H9 (cell line): ENCODE data around the gene LSM11. TPM values are rescaled to one million over a fixed set of nuclear protein-coding genes. Genes with fewer than 3 reads are reported as not detected.

Experiments
- DNase-seq: peaks from one replicate; pipeline ENCODE4 v3.0.0-alpha.2; 2017
- H2AFZ ChIP-seq: one replicate; pipeline ENCODE4 v1.6.1; 2013; ENCODE audit warnings: mild to moderate bottlenecking, low read length, control low read depth, moderate library complexity
- H2AK5ac ChIP-seq: 2 replicates; pipeline ENCODE4 v1.6.1; 2013; ENCODE audit warnings: low read length, control low read depth, mixed read lengths; ENCODE audit not compliant: insufficient read length
- H2BK120ac ChIP-seq: one replicate; pipeline ENCODE4 v1.6.1; 2013; ENCODE audit warnings: low read depth, mild to moderate bottlenecking, low read length, control low read depth, inconsistent platforms; ENCODE audit not compliant: poor library complexity, severe bottlenecking
- H2BK12ac ChIP-seq: 2 replicates; pipeline ENCODE4 v1.6.1; 2013; ENCODE audit warnings: low read length, control low read depth, mixed read lengths, low read depth; ENCODE audit not compliant: insufficient read length
- H2BK15ac ChIP-seq: 2 replicates; pipeline ENCODE4 v1.6.1; 2013; ENCODE audit warnings: low read depth, low read length, control low read depth
- H2BK20ac ChIP-seq: one replicate; pipeline ENCODE4 v1.6.1; 2013; ENCODE audit warnings: low read depth, mild to moderate bottlenecking, low read length, control low read depth, inconsistent platforms; ENCODE audit not compliant: poor library complexity, severe bottlenecking
- H2BK5ac ChIP-seq: 2 replicates; pipeline ENCODE4 v1.6.1; 2013; ENCODE audit warnings: low read length, control low read depth, mixed read lengths; ENCODE audit not compliant: insufficient read length
- H3K14ac ChIP-seq: 2 replicates; pipeline ENCODE4 v1.6.1; 2013; ENCODE audit warnings: low read length, control low read depth; ENCODE audit not compliant: insufficient read depth
- H3K18ac ChIP-seq: 2 replicates; pipeline ENCODE4 v1.6.1; 2013; ENCODE audit warnings: low read depth, mild to moderate bottlenecking, mixed read lengths, low read length, control low read depth; ENCODE audit not compliant: insufficient read length
- H3K23ac ChIP-seq: 2 replicates; pipeline ENCODE4 v1.6.1; 2013; ENCODE audit warnings: low read length, control low read depth, mixed read lengths, low read depth; ENCODE audit not compliant: insufficient read length
- H3K23me2 ChIP-seq: 2 replicates; pipeline ENCODE4 v1.6.1; 2013; ENCODE audit warnings: low read depth, mild to moderate bottlenecking, mixed read lengths, low read length, control low read depth; ENCODE audit not compliant: insufficient read length, poor library complexity, severe bottlenecking
- H3K27ac ChIP-seq: 2 replicates; pipeline ENCODE4 v1.5.1; 2013; ENCODE audit warnings: low read length, control low read depth, mixed read lengths, low read depth; ENCODE audit not compliant: insufficient read length
- H3K27me3 ChIP-seq: 2 replicates; pipeline ENCODE4 v1.6.1; 2013; ENCODE audit warnings: low read length, control low read depth, inconsistent platforms; ENCODE audit not compliant: insufficient read depth
- H3K4ac ChIP-seq: 2 replicates; pipeline ENCODE4 v1.6.1; 2013; ENCODE audit warnings: low read depth, mild to moderate bottlenecking, control low read depth, inconsistent platforms, low read length, moderate library complexity
- H3K4me1 ChIP-seq: 2 replicates; pipeline ENCODE4 v1.6.1; 2013; ENCODE audit warnings: low read length, control low read depth, inconsistent platforms; ENCODE audit not compliant: insufficient read depth
- H3K4me2 ChIP-seq: 2 replicates; pipeline ENCODE4 v1.6.1; 2013; ENCODE audit warnings: low read length, control low read depth, mixed read lengths; ENCODE audit not compliant: insufficient read length, insufficient read depth
- H3K56ac ChIP-seq: 2 replicates; pipeline ENCODE4 v1.6.1; 2013; ENCODE audit warnings: low read depth, mild to moderate bottlenecking, mixed read lengths, low read length, control low read depth; ENCODE audit not compliant: insufficient read length
- H3K79me1 ChIP-seq: 2 replicates; pipeline ENCODE4 v1.6.1; 2013; ENCODE audit warnings: low read depth, mild to moderate bottlenecking, moderate library complexity, low read length, control low read depth, inconsistent platforms; ENCODE audit not compliant: insufficient read depth, poor library complexity, severe bottlenecking
- H3K79me2 ChIP-seq: 2 replicates; pipeline ENCODE4 v1.6.1; 2013; ENCODE audit warnings: low read length, control low read depth, inconsistent platforms; ENCODE audit not compliant: insufficient read depth
- H3K9ac ChIP-seq: 2 replicates; pipeline ENCODE4 v1.6.1; 2013; ENCODE audit warnings: low read length, control low read depth, mixed read lengths; ENCODE audit not compliant: insufficient read length; ENCODE audit errors: extremely low read depth
- H3K9me3 ChIP-seq: one replicate; pipeline ENCODE4 v1.6.1; 2013; ENCODE audit warnings: low read depth, low read length, inconsistent platforms; ENCODE audit not compliant: control insufficient read depth
- H3T11ph ChIP-seq: one replicate; pipeline ENCODE4 v1.6.1; 2013; ENCODE audit warnings: mild to moderate bottlenecking, low read length, control low read depth, inconsistent platforms
- H4K20me1 ChIP-seq: one replicate; pipeline ENCODE4 v1.6.1; 2013; ENCODE audit not compliant: control insufficient read depth, insufficient read length, insufficient read depth
- H4K5ac ChIP-seq: 2 replicates; pipeline ENCODE4 v1.6.1; 2013; ENCODE audit warnings: low read depth, mild to moderate bottlenecking, mixed read lengths, low read length, control low read depth; ENCODE audit not compliant: insufficient read length
- H4K8ac ChIP-seq: replicated peaks from 2 replicates; pipeline ENCODE4 v1.6.1; 2013; ENCODE audit warnings: low read length, control low read depth, mixed read lengths, low read depth; ENCODE audit not compliant: insufficient read length
- H4K91ac ChIP-seq: 2 replicates; pipeline ENCODE4 v1.6.1; 2013; ENCODE audit warnings: low read depth, mild to moderate bottlenecking, moderate library complexity, mixed read lengths, low read length, control low read depth; ENCODE audit not compliant: insufficient read length
- H3K27ac Mint-ChIP-seq, 3 experiments: 2 replicates in 2 of 3; 3 replicates in 1 of 3; pipeline ENCODE4 v1.8.0; 2020 to 2021; ENCODE audit warnings: mixed read lengths in 3 of 3, mild to moderate bottlenecking in 1 of 3, moderate library complexity in 1 of 3
- H3K27me3 Mint-ChIP-seq: 2 replicates; pipeline ENCODE4 v1.8.0; 2021; ENCODE audit warnings: low read depth, mild to moderate bottlenecking, moderate library complexity, mixed read lengths
- H3K36me3 Mint-ChIP-seq, 3 experiments: 2 replicates in 2 of 3; 3 replicates in 1 of 3; pipeline ENCODE4 v1.8.0; 2020 to 2021; ENCODE audit warnings: low read depth in 3 of 3, mixed read lengths in 3 of 3; ENCODE audit not compliant: insufficient read depth in 1 of 3
- H3K4me1 Mint-ChIP-seq, 2 experiments: 2 replicates each; pipeline ENCODE4 v1.8.0; 2020; ENCODE audit warnings: mixed read lengths in 2 of 2
- H3K4me3 Mint-ChIP-seq, 2 experiments: 2 replicates in 1 of 2; 3 replicates in 1 of 2; pipeline ENCODE4 v1.8.0; 2020 to 2021; ENCODE audit warnings: mild to moderate bottlenecking in 2 of 2, mixed read lengths in 2 of 2, moderate library complexity in 1 of 2
- H3K9me3 Mint-ChIP-seq, 2 experiments: 2 replicates in 1 of 2; 3 replicates in 1 of 2; pipeline ENCODE4 v1.8.0; 2020; ENCODE audit warnings: mild to moderate bottlenecking in 2 of 2, mixed read lengths in 2 of 2, moderate library complexity in 1 of 2
- CTCF ChIP-seq: fragments of 200-600 bp; sonication (generic); conservative IDR thresholded peaks from 3 replicates; pipeline ENCODE4 v1.8.0; 2021; ENCODE audit warnings: antibody characterized with exemption, mild to moderate bottlenecking
- total RNA-seq: library from RNA; stranded (reverse); gene quantifications from 2 replicates; pipeline ENCODE4 v1.2.1, GENCODE V29; 2021

Gene LSM11
- total RNA-seq, 1 experiment from 2014 or later: 4.7 TPM

DNA sequence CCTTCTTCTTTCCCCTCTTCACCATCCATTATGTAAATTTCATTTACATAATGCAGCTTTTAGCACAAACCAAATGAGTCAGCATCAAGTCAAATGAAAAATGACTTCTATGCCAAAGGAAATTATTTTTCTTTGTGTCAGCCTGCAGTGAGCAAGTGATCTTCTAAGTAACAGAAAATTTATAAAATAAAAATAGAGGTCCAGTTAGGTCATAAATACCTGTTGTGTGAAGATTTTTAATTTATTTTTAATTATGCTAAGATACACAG lies 29.0 kb upstream of the LSM11 start:
- no peaks in the 10 kb centered on the region for H3K27me3 Mint-ChIP-seq

More for the DNA sequence above, 29.0 kb upstream of the LSM11 start:
- Histone ChIP-seq H3K4me2 (no peak overlapping the region), H2AFZ (no peak overlapping the region), H3K56ac (no peak overlapping the region), H3K27me3 (no peaks in the 10 kb centered on the region), H2BK5ac (no peak overlapping the region), H4K91ac (no peak overlapping the region), H3K9ac (no peak overlapping the region), H3K14ac (no peak overlapping the region), H3K18ac (no peak overlapping the region), H2BK15ac (no peak overlapping the region), H3K9me3 (no peaks in the 10 kb centered on the region), H3T11ph (no peak overlapping the region), H4K5ac (no peak overlapping the region), H4K8ac (no peak overlapping the region), H2BK20ac (no peak overlapping the region), H3K79me2 (no peaks in the 10 kb centered on the region), H4K20me1 (no peaks in the 10 kb centered on the region), H3K27ac (no peak overlapping the region), H3K23me2 (no peaks in the 10 kb centered on the region), H3K79me1 (no peaks in the 10 kb centered on the region), H3K23ac (no peak overlapping the region), H3K4me1 (no peaks in the 10 kb centered on the region; the same call in 1 of the 2 replicates), H3K4ac (no peak overlapping the region), H2BK120ac (no peak overlapping the region), H2BK12ac (no peak overlapping the region), H2AK5ac (no peak overlapping the region)
- no peak for DNase-seq
- H3K4me3 Mint-ChIP-seq: no peak overlapping the region
- no peak overlapping the region for H3K27ac Mint-ChIP-seq
- peaks cover 0 to 3% of the 10 kb centered on the region in 2 experiments; a peak in 2 of 5 replicates for H3K9me3 Mint-ChIP-seq
- H3K36me3 Mint-ChIP-seq: peaks cover 2 to 4% (median 3%) of the 10 kb centered on the region in 3 experiments; a peak in 4 of 7 replicates
- peaks cover 3 to 6% of the 10 kb centered on the region in 2 experiments; a peak in 2 of 4 replicates for H3K4me1 Mint-ChIP-seq
- TF ChIP-seq CTCF: no peak
